Mesenchymal stem cell (in vitro differentiated cells and primary cell): Measurements from ENCODE around the gene ELOVL7.

Experiments used
- DNase-seq: peaks from one replicate; pipeline ENCODE4 v3.0.0-alpha.2; 2013
- H2AFZ ChIP-seq: one replicate; pipeline ENCODE4 v1.6.1; 2013; ENCODE audit warnings: low read depth, mild to moderate bottlenecking, control low read depth, inconsistent platforms, low read length, moderate library complexity
- H2AK5ac ChIP-seq: 2 replicates; pipeline ENCODE4 v1.6.1; 2013; ENCODE audit warnings: low read length, moderate library complexity, mild to moderate bottlenecking, inconsistent platforms; ENCODE audit not compliant: severe bottlenecking
- H2BK120ac ChIP-seq: one replicate; pipeline ENCODE4 v1.6.1; 2013; ENCODE audit warnings: low read depth, mild to moderate bottlenecking, inconsistent platforms, low read length, moderate library complexity
- H2BK12ac ChIP-seq, 2 experiments: one replicate each; pipeline ENCODE4 v1.6.1; 2013; ENCODE audit warnings: inconsistent platforms in 2 of 2, low read length in 2 of 2, mild to moderate bottlenecking in 2 of 2, moderate library complexity in 2 of 2, control low read depth in 1 of 2
- H2BK15ac ChIP-seq: one replicate; pipeline ENCODE4 v1.6.1; 2013; ENCODE audit warnings: mild to moderate bottlenecking, low read depth, inconsistent platforms; ENCODE audit not compliant: poor library complexity, severe bottlenecking
- H2BK5ac ChIP-seq: 2 replicates; pipeline ENCODE4 v1.6.1; 2013; ENCODE audit warnings: low read depth, mild to moderate bottlenecking, low read length, control low read depth, inconsistent platforms; ENCODE audit not compliant: poor library complexity, severe bottlenecking
- H3K14ac ChIP-seq, 2 experiments: one replicate each; pipeline ENCODE4 v1.6.1; 2013; ENCODE audit warnings: inconsistent platforms in 2 of 2, low read length in 2 of 2, control low read depth in 1 of 2, mild to moderate bottlenecking in 1 of 2, moderate library complexity in 1 of 2
- H3K18ac ChIP-seq, 2 experiments: one replicate each; pipeline ENCODE4 v1.6.1; 2013; ENCODE audit warnings: inconsistent platforms in 2 of 2, low read length in 2 of 2, control low read depth in 1 of 2, low read depth in 1 of 2, mild to moderate bottlenecking in 1 of 2
- H3K23ac ChIP-seq, 2 experiments: one replicate each; pipeline ENCODE4 v1.6.1; 2013; ENCODE audit warnings: inconsistent platforms in 2 of 2, low read length in 2 of 2, mild to moderate bottlenecking in 2 of 2, moderate library complexity in 2 of 2, control low read depth in 1 of 2
- H3K27ac ChIP-seq: 2 replicates; pipeline ENCODE4 v1.5.1; 2013; ENCODE audit warnings: mild to moderate bottlenecking, moderate library complexity, low read length, control low read depth, inconsistent platforms; ENCODE audit not compliant: poor library complexity, severe bottlenecking
- H3K27me3 ChIP-seq, 2 experiments: 2 replicates each; pipeline versions ENCODE4 v1.6.1 to v1.7.0; 2013; ENCODE audit warnings: low read length in 2 of 2, mild to moderate bottlenecking in 2 of 2, moderate library complexity in 2 of 2, control low read depth in 1 of 2, inconsistent platforms in 1 of 2; ENCODE audit not compliant: control insufficient read depth in 1 of 2, insufficient read depth in 1 of 2
- H3K36me3 ChIP-seq, 2 experiments: 2 replicates each; pipeline versions ENCODE4 v1.6.1 to v1.7.0; 2013; ENCODE audit warnings: low read length in 2 of 2, control low read depth in 1 of 2, inconsistent platforms in 1 of 2, low read depth in 1 of 2, mild to moderate bottlenecking in 1 of 2; ENCODE audit not compliant: insufficient read depth in 2 of 2, control insufficient read depth in 1 of 2
- H3K4ac ChIP-seq, 2 experiments: one replicate each; pipeline ENCODE4 v1.6.1; 2013; ENCODE audit warnings: inconsistent platforms in 2 of 2, low read length in 2 of 2, mild to moderate bottlenecking in 2 of 2, moderate library complexity in 2 of 2, control low read depth in 1 of 2, low read depth in 1 of 2
- H3K4me1 ChIP-seq: 2 replicates; pipeline ENCODE4 v1.6.1; 2013; ENCODE audit warnings: low read depth, low read length, control low read depth; ENCODE audit not compliant: control insufficient read depth, insufficient read depth
- H3K4me2 ChIP-seq: 2 replicates; pipeline ENCODE4 v1.6.1; 2013; ENCODE audit warnings: low read length, mild to moderate bottlenecking, inconsistent platforms; ENCODE audit not compliant: poor library complexity, severe bottlenecking
- H3K4me3 ChIP-seq, 2 experiments: 2 replicates each; pipeline versions ENCODE4 v1.5.1 to v1.7.0; 2013; ENCODE audit warnings: low read length in 2 of 2, mild to moderate bottlenecking in 2 of 2, control low read depth in 1 of 2, low read depth in 1 of 2; ENCODE audit not compliant: insufficient read depth in 1 of 2
- H3K79me1 ChIP-seq: replicated peaks from 2 replicates; pipeline ENCODE4 v1.6.1; 2013; ENCODE audit warnings: mild to moderate bottlenecking, control low read depth, low read length, inconsistent platforms; ENCODE audit not compliant: poor library complexity, severe bottlenecking
- H3K9ac ChIP-seq: 2 replicates; pipeline ENCODE4 v1.7.0; 2013; ENCODE audit warnings: mild to moderate bottlenecking, low read length, moderate library complexity
- H3K9me3 ChIP-seq: 2 replicates; pipeline ENCODE4 v1.7.0; 2013; ENCODE audit warnings: mild to moderate bottlenecking, low read length; ENCODE audit not compliant: control insufficient read depth
- H4K8ac ChIP-seq: one replicate; pipeline ENCODE4 v1.6.1; 2013; ENCODE audit warnings: inconsistent platforms, mild to moderate bottlenecking, low read length, moderate library complexity
- H4K91ac ChIP-seq: one replicate; pipeline ENCODE4 v1.6.1; 2013; ENCODE audit warnings: mild to moderate bottlenecking, low read length, inconsistent platforms
- WGBS: methylation state at CpG from one replicate; pipeline ENCODE4 v1.1.7; 2013; ENCODE audit warnings: mixed read lengths; 5-methylcytosine and 5-hydroxymethylcytosine counted together

The ELOVL7 gene

GRCh38 chr5:60852940-60853339 is 8.9 kb upstream of the ELOVL7 start:
- Histone ChIP-seq H2BK5ac (no peak overlapping the region), H3K9me3 (no peaks in the 10 kb centered on the region), H3K79me1 (no peaks in the 10 kb centered on the region), H4K8ac (no peak overlapping the region), H3K18ac (no peak overlapping the region), H3K23ac (no peak overlapping the region), H2BK12ac (no peak overlapping the region), H3K9ac (no peak overlapping the region), H3K4me1 (no peaks in the 10 kb centered on the region), H3K4me3 (no peak overlapping the region), H3K14ac (no peak overlapping the region), H3K27ac (no peak overlapping the region), H3K27me3 (no peaks in the 10 kb centered on the region), H2BK120ac (no peak overlapping the region), H2AK5ac (no peak overlapping the region), H2AFZ (no peak overlapping the region), H4K91ac (no peak overlapping the region), H2BK15ac (no peak overlapping the region), H3K4me2 (no peak overlapping the region), H3K4ac (no peak overlapping the region), H3K36me3 (no peaks in the 10 kb centered on the region)
- DNase-seq: no peak
- 25% methylated on average over 3 of the region's 3 CpGs for WGBS

- no peak overlapping the region for H2AK5ac ChIP-seq
- H3K4me3 ChIP-seq: no peak overlapping the region
- 72% methylated on average over 2 of the region's 2 CpGs for WGBS
Measured at GRCh38 chr5:60852317-60852716, 8.2 kb upstream of the ELOVL7 start.

GRCh38 chr5:60851626-60852025 is 7.6 kb upstream of the ELOVL7 start:
- H3K18ac ChIP-seq: no peak overlapping the region
- no peak overlapping the region for H3K27ac ChIP-seq
- no peak overlapping the region for H2AK5ac ChIP-seq
- no peak overlapping the region for H2BK120ac ChIP-seq
- H2BK5ac ChIP-seq: no peak overlapping the region
- H4K91ac ChIP-seq: no peak overlapping the region
- H3K4me1 ChIP-seq: no peaks in the 10 kb centered on the region
- H3K9ac ChIP-seq: no peak overlapping the region
- no peak overlapping the region for H3K4me3 ChIP-seq
- no peaks in the 10 kb centered on the region for H3K9me3 ChIP-seq
- H3K23ac ChIP-seq: no peak overlapping the region
- H3K79me1 ChIP-seq: no peaks in the 10 kb centered on the region
- DNase-seq: no peak
- no peak overlapping the region for H2BK12ac ChIP-seq
- no peaks in the 10 kb centered on the region for H3K36me3 ChIP-seq
- H3K27me3 ChIP-seq: no peaks in the 10 kb centered on the region
- H3K14ac ChIP-seq: no peak overlapping the region
- H3K4me2 ChIP-seq: no peak overlapping the region
- no peak overlapping the region for H3K4ac ChIP-seq
- H2BK15ac ChIP-seq: no peak overlapping the region
- no peak overlapping the region for H4K8ac ChIP-seq
- no peak overlapping the region for H2AFZ ChIP-seq

More at GRCh38 chr5:60852317-60852716, 8.2 kb upstream of the ELOVL7 start:
- H3K4me2 ChIP-seq: no peak overlapping the region
- H3K4me1 ChIP-seq: no peaks in the 10 kb centered on the region
- H2BK15ac ChIP-seq: no peak overlapping the region
- H2BK120ac ChIP-seq: no peak overlapping the region
- H3K27me3 ChIP-seq: no peaks in the 10 kb centered on the region
- H3K23ac ChIP-seq: no peak overlapping the region
- H2BK5ac ChIP-seq: no peak overlapping the region
- no peak overlapping the region for H3K14ac ChIP-seq
- no peak overlapping the region for H4K91ac ChIP-seq
- H3K79me1 ChIP-seq: no peaks in the 10 kb centered on the region
- H2BK12ac ChIP-seq: no peak overlapping the region
- H4K8ac ChIP-seq: no peak overlapping the region
- no peak overlapping the region for H2AFZ ChIP-seq
- DNase-seq: no peak
- no peak overlapping the region for H3K4ac ChIP-seq
- H3K18ac ChIP-seq: no peak overlapping the region
- no peak overlapping the region for H3K27ac ChIP-seq
- H3K9me3 ChIP-seq: no peaks in the 10 kb centered on the region
- no peak overlapping the region for H3K9ac ChIP-seq
- H3K36me3 ChIP-seq: no peaks in the 10 kb centered on the region

GRCh38 chr5:60846298-60846697 is 2.2 kb upstream of the ELOVL7 start:
- DNase-seq: no peak
- H3K4me3 ChIP-seq: no peak overlapping the region
- H3K4me2 ChIP-seq: no peak overlapping the region
- no peak overlapping the region for H3K23ac ChIP-seq
- no peak overlapping the region for H2BK120ac ChIP-seq
- H4K91ac ChIP-seq: no peak overlapping the region
- peaks cover 16 to 46% of the 10 kb centered on the region in 2 experiments for H3K27me3 ChIP-seq
- no peaks in the 10 kb centered on the region for H3K36me3 ChIP-seq
- no peak overlapping the region for H2BK12ac ChIP-seq
- 92% methylated on average over 1 of the region's 1 CpG for WGBS
- no peaks in the 10 kb centered on the region for H3K9me3 ChIP-seq
- H3K14ac ChIP-seq: no peak overlapping the region
- peaks cover 8% of the 10 kb centered on the region for H3K4me1 ChIP-seq
- no peak overlapping the region for H3K4ac ChIP-seq
- H4K8ac ChIP-seq: no peak overlapping the region
- H2AFZ ChIP-seq: no peak overlapping the region
- no peaks in the 10 kb centered on the region for H3K79me1 ChIP-seq
- no peak overlapping the region for H2BK5ac ChIP-seq
- H3K18ac ChIP-seq: no peak overlapping the region
- no peak overlapping the region for H2BK15ac ChIP-seq
- H3K9ac ChIP-seq: no peak overlapping the region
- H3K27ac ChIP-seq: no peak overlapping the region
- no peak overlapping the region for H2AK5ac ChIP-seq
